ENCODE results near the gene F2RL2. TPM values are rescaled to one million over a fixed set of nuclear protein-coding genes. Genes with fewer than 3 reads are reported as not detected.

The F2RL2 gene
- not detected for polyA plus RNA-seq (2012; ENCODE audit: insufficient read depth, insufficient read length, low read depth)

DNA sequence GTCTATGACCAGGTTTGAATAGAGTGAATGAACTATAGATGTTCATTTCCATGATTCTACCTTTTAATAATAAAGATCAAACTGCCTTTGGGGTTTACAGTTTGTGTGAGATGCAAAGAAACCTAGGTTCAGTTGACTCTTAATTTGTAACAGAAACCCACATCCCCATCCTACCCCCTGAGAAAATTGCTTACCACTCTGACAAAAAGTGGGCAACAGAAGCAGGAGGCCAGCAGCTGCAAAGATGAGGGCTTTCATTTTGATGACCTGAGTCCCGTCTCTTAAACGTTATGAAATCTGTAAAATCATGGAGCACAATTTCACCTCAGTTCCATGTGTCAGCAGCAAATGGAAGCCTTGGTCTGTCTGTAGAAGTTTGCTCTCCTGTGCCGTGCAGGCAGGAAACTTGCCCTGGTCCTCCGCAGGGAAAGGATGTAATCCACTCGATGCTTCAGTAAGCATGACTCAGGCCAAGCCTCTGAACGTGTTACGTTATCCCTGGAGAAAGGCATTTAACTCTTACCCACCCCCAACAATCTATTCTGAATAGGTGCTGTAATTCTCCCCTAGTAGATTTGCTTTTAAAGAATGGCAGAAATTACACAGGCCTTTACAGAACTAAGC, at the start of gene F2RL2:
TSS of gene F2RL2 (minus strand) at position 431 of the 624 bp plus-strand sequence. CDS start at position 258, 173 bp downstream.
- no peak for DNase-seq
- peaks cover 5% of the 10 kb centered on the region for H3K27me3 ChIP-seq
- TF ChIP-seq CTCF (IDR thresholded peaks at IDR 0.05; ENCODE audit: low read depth, low read length): no peak
- H3K4me1 ChIP-seq: no peaks in the 10 kb centered on the region
- no peaks in the 10 kb centered on the region for H3K9me3 ChIP-seq
- H3K36me3 ChIP-seq: no peaks in the 10 kb centered on the region
- H3K4me3 ChIP-seq (ENCODE audit: low read depth, low read length): no peak within 1 kb of the TSS

GRCh38 chr5:76672242-76672641, 49.0 kb upstream of the F2RL2 start:
- TF ChIP-seq CTCF (IDR thresholded peaks at IDR 0.05; ENCODE audit: low read depth, low read length): no peak
- DNase-seq: no peak
- no peak overlapping the region for H3K4me3 ChIP-seq (ENCODE audit: low read depth, low read length)
- peaks cover 4% of the 10 kb centered on the region for H3K27me3 ChIP-seq
- H3K4me1 ChIP-seq: no peaks in the 10 kb centered on the region
- no peaks in the 10 kb centered on the region for H3K9me3 ChIP-seq
- H3K36me3 ChIP-seq: no peaks in the 10 kb centered on the region

GRCh38 chr5:76670508-76670907, 47.3 kb upstream of the F2RL2 start:
- no peak for DNase-seq

DNA sequence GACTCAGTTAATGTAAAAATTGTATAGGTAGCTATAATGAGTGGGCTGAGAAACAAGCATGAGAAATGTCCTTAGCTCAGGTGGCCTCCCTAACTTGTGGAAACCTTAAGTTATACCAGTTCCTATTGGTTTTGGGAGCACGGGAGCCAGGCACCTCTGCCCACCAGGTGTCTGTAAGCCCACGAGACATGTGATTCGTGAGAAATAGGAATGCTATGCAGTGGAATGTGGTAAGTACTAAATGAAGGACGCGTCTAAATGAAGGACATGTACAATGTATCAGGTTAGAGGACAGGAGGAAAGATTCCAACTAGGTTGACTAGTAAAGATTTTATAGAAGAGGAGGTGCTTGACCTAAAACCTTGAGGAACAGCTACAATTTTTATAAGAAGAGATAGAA, 46.0 kb upstream of the F2RL2 start:
- Histone ChIP-seq H3K9me3 (no peaks in the 10 kb centered on the region), H3K27me3 (no peaks in the 10 kb centered on the region; the same call in 1 of the 2 replicates), H3K36me3 (no peaks in the 10 kb centered on the region), H3K4me1 (no peaks in the 10 kb centered on the region), H3K4me3 (ENCODE audit: low read depth, low read length) (no peak overlapping the region)
- TF ChIP-seq CTCF (IDR thresholded peaks at IDR 0.05; ENCODE audit: low read depth, low read length): no peak
- DNase-seq: no peak

More at GRCh38 chr5:76670508-76670907, 47.3 kb upstream of the F2RL2 start:
- no peaks in the 10 kb centered on the region for H3K36me3 ChIP-seq
- H3K27me3 ChIP-seq: no peaks in the 10 kb centered on the region; the same call in 1 of the 2 replicates
- no peaks in the 10 kb centered on the region for H3K9me3 ChIP-seq
- no peak overlapping the region for H3K4me3 ChIP-seq (ENCODE audit: low read depth, low read length)
- no peak for TF ChIP-seq CTCF (IDR thresholded peaks at IDR 0.05; ENCODE audit: low read depth, low read length)
- H3K4me1 ChIP-seq: no peaks in the 10 kb centered on the region

DNA sequence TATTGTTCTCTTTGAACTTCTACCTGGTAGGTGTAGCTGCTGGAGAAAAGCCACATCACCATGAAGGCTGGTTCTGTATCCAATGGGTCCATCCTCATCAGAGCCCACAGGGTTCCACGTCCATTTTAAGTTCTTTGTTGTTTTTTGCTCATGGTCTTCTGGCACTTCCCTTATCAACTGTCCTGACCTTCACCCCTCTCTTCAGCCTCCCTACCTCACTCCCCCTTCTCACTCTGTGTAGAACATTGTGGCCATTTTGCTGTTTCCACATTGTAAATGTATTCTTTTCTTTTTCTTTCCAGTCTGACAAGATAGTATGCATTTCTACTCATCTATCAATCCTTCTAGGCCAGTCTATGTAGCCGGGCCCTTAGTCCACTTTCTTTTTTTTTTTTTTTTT, 44.3 kb upstream of the F2RL2 start:
- Histone ChIP-seq H3K36me3 (no peaks in the 10 kb centered on the region), H3K4me1 (no peaks in the 10 kb centered on the region), H3K4me3 (ENCODE audit: low read depth, low read length) (no peak overlapping the region), H3K27me3 (no peaks in the 10 kb centered on the region), H3K9me3 (no peaks in the 10 kb centered on the region)
- TF ChIP-seq CTCF (IDR thresholded peaks at IDR 0.05; ENCODE audit: low read depth, low read length): no peak
- DNase-seq: no peak

- Histone ChIP-seq H3K4me1 (no peaks in the 10 kb centered on the region), H3K27me3 (peaks cover 9% of the 10 kb centered on the region; the same call in 1 of the 2 replicates), H3K9me3 (no peaks in the 10 kb centered on the region), H3K4me3 (ENCODE audit: low read depth, low read length) (no peak overlapping the region), H3K36me3 (no peaks in the 10 kb centered on the region)
- DNase-seq: no peak
- no peak for TF ChIP-seq CTCF (IDR thresholded peaks at IDR 0.05; ENCODE audit: low read depth, low read length)
Observed at GRCh38 chr5:76664079-76664478, 40.9 kb upstream of the F2RL2 start.
